HepG2 (cell line): Measurements from ENCODE around the gene PSMD9. TPM values are rescaled to one million over a fixed set of nuclear protein-coding genes. Genes with fewer than 3 reads are reported as not detected.
A peak's percentile ranks its signal among the peaks of the same experiment; 100 is the strongest.

Source experiments
- ASH2L ChIP-seq: fragments of 300-600, 200-600 bp; sonication (generic); IDR thresholded peaks from 2 replicates; pipeline ENCODE4 v1.7.0; 2017; ENCODE audit warnings: low read depth, mild to moderate bottlenecking, moderate library complexity, mixed read lengths, low read length; ENCODE audit not compliant: insufficient read length
- FOXC1 ChIP-seq: sonication (generic); formaldehyde crosslinking; IDR thresholded peaks from 2 replicates; pipeline ENCODE4 v1.8.0; 2022; ENCODE audit warnings: mild to moderate bottlenecking, missing genetic modification reagents, borderline replicate concordance
- GZF1 ChIP-seq: sonication (generic); formaldehyde crosslinking; IDR thresholded peaks from 2 replicates; pipeline ENCODE4 v1.5.1; 2020; ENCODE audit warnings: mild to moderate bottlenecking, missing genetic modification reagents
- HIVEP1 ChIP-seq: sonication (generic); formaldehyde crosslinking; IDR thresholded peaks from 2 replicates; pipeline ENCODE4 v1.4.0; 2020; ENCODE audit warnings: mild to moderate bottlenecking, missing genetic modification reagents
- HNRNPLL ChIP-seq: fragments of 200-400 bp; formaldehyde crosslinking; IDR thresholded peaks from 2 replicates; pipeline ENCODE4 v1.6.1; 2017; ENCODE audit warnings: mild to moderate bottlenecking, low read depth, low read length; ENCODE audit not compliant: poor library complexity, severe bottlenecking
- HOXA3 ChIP-seq: sonication (generic); formaldehyde crosslinking; IDR thresholded peaks from 2 replicates; pipeline ENCODE4 v1.5.0; 2020; ENCODE audit warnings: missing genetic modification reagents
- MED1 ChIP-seq: sonication (generic); formaldehyde crosslinking; IDR thresholded peaks from 2 replicates; pipeline ENCODE4 v1.4.0; 2020; ENCODE audit warnings: missing genetic modification reagents
- MIER3 ChIP-seq: IDR thresholded peaks from 2 replicates; pipeline ENCODE4 v1.6.1; 2016; ENCODE audit warnings: missing compliant biosample characterization, borderline replicate concordance
- MTF2 ChIP-seq: sonication (generic); formaldehyde crosslinking; IDR thresholded peaks from 2 replicates; pipeline ENCODE4 v1.5.0; 2020; ENCODE audit warnings: missing genetic modification reagents, borderline replicate concordance
- MXD4 ChIP-seq: IDR thresholded peaks from 2 replicates; pipeline ENCODE4 v1.6.1; 2016; ENCODE audit warnings: mild to moderate bottlenecking, missing biosample characterization, missing genetic modification reagents
- PAX8 ChIP-seq: sonication (generic); formaldehyde crosslinking; IDR thresholded peaks from 2 replicates; pipeline ENCODE4 v1.8.0; 2022; ENCODE audit warnings: mild to moderate bottlenecking, missing genetic modification reagents, borderline replicate concordance
- POLR2AphosphoS5 ChIP-seq: IDR thresholded peaks from 2 replicates; pipeline ENCODE4 v1.6.1; 2012; ENCODE audit warnings: low read depth, low read length
- SP1 ChIP-seq, 2 experiments: fragments of 450-650 bp in 1 of 2; sonication (generic) in 1 of 2; formaldehyde crosslinking in 1 of 2; IDR thresholded peaks; 2 replicates each; pipeline versions ENCODE4 v1.4.0 to v1.6.1; 2016 to 2020; ENCODE audit warnings: missing genetic modification reagents in 1 of 2
- TEAD3 ChIP-seq: optimal IDR thresholded peaks from 2 replicates; pipeline ENCODE3; 2016; ENCODE audit warnings: borderline replicate concordance
- ZNF138 ChIP-seq: sonication (generic); formaldehyde crosslinking; IDR thresholded peaks from 2 replicates; pipeline ENCODE4 v1.5.0; 2020; ENCODE audit warnings: mild to moderate bottlenecking, low read depth, missing genetic modification reagents
- ZNF232 ChIP-seq: sonication (generic); formaldehyde crosslinking; IDR thresholded peaks from 2 replicates; pipeline ENCODE4 v1.4.0; 2020; ENCODE audit warnings: missing genetic modification reagents, borderline replicate concordance
- ZNF317 ChIP-seq: sonication (generic); formaldehyde crosslinking; IDR thresholded peaks from 2 replicates; pipeline ENCODE4 v1.5.0; 2020; ENCODE audit warnings: mild to moderate bottlenecking, missing genetic modification reagents
- ZNF543 ChIP-seq: sonication (generic); formaldehyde crosslinking; IDR thresholded peaks from 2 replicates; pipeline ENCODE4 v1.4.0; 2020; ENCODE audit warnings: mild to moderate bottlenecking, missing genetic modification reagents
- ZNF607 ChIP-seq: sonication (generic); formaldehyde crosslinking; IDR thresholded peaks from 2 replicates; pipeline ENCODE4 v1.5.1; 2020; ENCODE audit warnings: missing genetic modification reagents, mild to moderate bottlenecking, borderline replicate concordance
- ZNF737 ChIP-seq: sonication (generic); formaldehyde crosslinking; IDR thresholded peaks from 2 replicates; pipeline ENCODE4 v1.5.0; 2020; ENCODE audit warnings: missing genetic modification reagents, mild to moderate bottlenecking, borderline replicate concordance
- ZNF746 ChIP-seq: sonication (generic); formaldehyde crosslinking; IDR thresholded peaks from 2 replicates; pipeline ENCODE4 v1.8.0; 2022; ENCODE audit warnings: mild to moderate bottlenecking, missing genetic modification reagents
- ZNF777 ChIP-seq: sonication (generic); formaldehyde crosslinking; IDR thresholded peaks from 2 replicates; pipeline ENCODE4 v1.4.0; 2020; ENCODE audit warnings: missing genetic modification reagents
- polyA plus RNA-seq, 8 experiments: library from polyadenylated mRNA; depleted of rRNA in 3 of 8; stranded (reverse) in 7 of 8; unstranded in 1 of 8; fragments of >200 nt; fragmentation: Illumina TruSeq in 4 of 8; extraction: Trizol in 4 of 8; gene quantifications; 2 replicates each; pipeline versions ENCODE4 v1.2.1 to v1.2.3, GENCODE V29; 2011 to 2016; ENCODE audit warnings: low read depth in 4 of 8, missing spikeins in 1 of 8, mixed read lengths in 1 of 8; ENCODE audit not compliant: insufficient read depth in 1 of 8
- total RNA-seq, 5 experiments: library from RNA; depleted of rRNA; stranded (reverse); fragments of >200 nt; fragmentation: Illumina TruSeq; extraction: Trizol; gene quantifications; 2 replicates each; pipeline ENCODE4 v1.2.3, GENCODE V29; 2016; ENCODE audit warnings: low read depth in 1 of 5
- TF ChIP-seq, protein P1 (sequence below): sonication (generic); formaldehyde crosslinking; IDR thresholded peaks from 2 replicates; pipeline ENCODE4 v1.4.0; 2020; ENCODE audit warnings: mild to moderate bottlenecking, missing genetic modification reagents
- TF ChIP-seq, protein P2 (sequence below): sonication (generic); formaldehyde crosslinking; IDR thresholded peaks from 2 replicates; pipeline ENCODE4 v1.4.0; 2020; ENCODE audit warnings: mild to moderate bottlenecking, missing genetic modification reagents
- TF ChIP-seq, protein P3 (sequence below): sonication (generic); formaldehyde crosslinking; IDR thresholded peaks from 2 replicates; pipeline ENCODE4 v1.4.0; 2020; ENCODE audit warnings: missing genetic modification reagents
- TF ChIP-seq, protein P4 (sequence below): sonication (generic); formaldehyde crosslinking; IDR thresholded peaks from 2 replicates; pipeline ENCODE4 v1.4.0; 2020; ENCODE audit warnings: missing genetic modification reagents

The PSMD9 gene
- total and polyA plus RNA-seq, 2 of the 13 experiments (the other 11 are each of a cell fraction or from before 2014, with no cell fraction given) = 41.4 to 61.1 TPM

DNA sequence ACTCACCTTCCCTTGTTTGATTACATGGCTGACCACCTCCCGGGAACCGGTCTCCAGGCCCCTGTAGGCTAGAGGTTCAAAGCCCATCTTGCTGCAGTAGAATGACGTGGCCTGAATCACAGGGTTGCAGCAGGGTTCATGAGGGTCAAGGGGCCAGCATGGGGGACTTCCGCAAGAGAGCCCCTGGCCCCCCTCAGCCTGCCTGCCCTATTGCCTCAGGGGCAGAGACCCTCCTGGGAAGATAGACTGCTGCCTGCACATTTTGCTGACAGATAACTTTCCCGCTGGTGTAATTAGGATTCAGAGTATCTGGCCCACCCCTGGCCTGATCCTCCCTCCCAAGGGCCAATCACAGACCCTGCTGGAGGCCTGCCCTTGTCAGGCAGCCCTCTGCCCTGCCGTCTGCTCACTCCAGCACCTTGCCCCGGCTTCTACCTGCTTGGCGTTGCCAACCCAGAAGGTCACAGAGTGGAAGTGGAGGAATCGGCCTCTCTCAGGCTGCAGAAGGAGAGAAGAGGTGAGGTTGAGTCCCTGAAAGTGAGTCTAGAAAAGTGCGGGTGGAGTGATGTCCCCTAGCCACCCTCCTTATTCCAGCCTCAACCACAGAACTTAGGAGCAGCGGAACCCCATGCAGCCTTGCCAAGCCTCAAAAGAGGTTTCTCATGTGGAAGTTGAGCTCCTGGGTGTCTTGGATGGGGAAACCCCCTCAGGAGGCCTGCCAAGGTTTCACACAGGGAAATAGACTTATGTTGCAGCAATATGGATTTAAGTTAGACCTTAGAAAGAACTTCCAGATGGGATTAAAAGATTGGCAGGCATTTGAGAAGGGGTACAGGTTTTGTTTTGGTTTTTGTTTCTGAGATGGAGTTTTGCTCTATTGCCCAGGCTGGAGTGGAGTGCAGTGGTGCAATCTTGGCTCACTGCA is 31.0 kb upstream of the PSMD9 start (continued):
- TF ChIP-seq, protein P1, sequence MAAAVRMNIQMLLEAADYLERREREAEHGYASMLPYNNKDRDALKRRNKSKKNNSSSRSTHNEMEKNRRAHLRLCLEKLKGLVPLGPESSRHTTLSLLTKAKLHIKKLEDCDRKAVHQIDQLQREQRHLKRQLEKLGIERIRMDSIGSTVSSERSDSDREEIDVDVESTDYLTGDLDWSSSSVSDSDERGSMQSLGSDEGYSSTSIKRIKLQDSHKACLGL = no peak
- TF ChIP-seq MTF2 (no peak), ZNF543 (CRISPR knock-in tag) (peak; percentile 88; the same call in 1 of the 2 replicates), ZNF232 (CRISPR knock-in tag) (0 out of 2 replicates have a peak, but pooled peaks have one; percentile 56), ZNF777 (CRISPR knock-in tag) (no peak; the same call in 1 of the 2 replicates), ZNF607 (peak; percentile 31; the same call in 1 of the 2 replicates), SP1 (IDR thresholded peaks at IDR 0.05) (no peak), SP1 (CRISPR knock-in tag; IDR thresholded peaks at IDR 0.05) (no peak), HIVEP1 (CRISPR knock-in tag) (peak; percentile 77), ZNF746 (CRISPR knock-in tag) (no peak), ZNF737 (no peak), MIER3 (CRISPR knock-in tag) (peak; percentile 62; the same call in 1 of the 2 replicates), ASH2L (peak; percentile 40), POLR2AphosphoS5 (peak; percentile 74), MED1 (CRISPR knock-in tag) (peak; percentile 94), FOXC1 (peak; percentile 73), PAX8 (CRISPR knock-in tag) (no peak), ZNF317 (peak; percentile 66), HOXA3 (peak; percentile 91), GZF1 (no peak), HNRNPLL (no peak), MXD4 (CRISPR knock-in tag) (peak; percentile 65), ZNF138 (CRISPR knock-in tag) (no peak), TEAD3 (CRISPR knock-in tag) (peak; percentile 78)
- TF ChIP-seq, protein P2, sequence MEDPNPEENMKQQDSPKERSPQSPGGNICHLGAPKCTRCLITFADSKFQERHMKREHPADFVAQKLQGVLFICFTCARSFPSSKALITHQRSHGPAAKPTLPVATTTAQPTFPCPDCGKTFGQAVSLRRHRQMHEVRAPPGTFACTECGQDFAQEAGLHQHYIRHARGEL = no peak
- TF ChIP-seq, protein P3, sequence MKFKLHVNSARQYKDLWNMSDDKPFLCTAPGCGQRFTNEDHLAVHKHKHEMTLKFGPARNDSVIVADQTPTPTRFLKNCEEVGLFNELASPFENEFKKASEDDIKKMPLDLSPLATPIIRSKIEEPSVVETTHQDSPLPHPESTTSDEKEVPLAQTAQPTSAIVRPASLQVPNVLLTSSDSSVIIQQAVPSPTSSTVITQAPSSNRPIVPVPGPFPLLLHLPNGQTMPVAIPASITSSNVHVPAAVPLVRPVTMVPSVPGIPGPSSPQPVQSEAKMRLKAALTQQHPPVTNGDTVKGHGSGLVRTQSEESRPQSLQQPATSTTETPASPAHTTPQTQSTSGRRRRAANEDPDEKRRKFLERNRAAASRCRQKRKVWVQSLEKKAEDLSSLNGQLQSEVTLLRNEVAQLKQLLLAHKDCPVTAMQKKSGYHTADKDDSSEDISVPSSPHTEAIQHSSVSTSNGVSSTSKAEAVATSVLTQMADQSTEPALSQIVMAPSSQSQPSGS (CRISPR knock-in tag) = peak; percentile 84
- TF ChIP-seq, protein P4, sequence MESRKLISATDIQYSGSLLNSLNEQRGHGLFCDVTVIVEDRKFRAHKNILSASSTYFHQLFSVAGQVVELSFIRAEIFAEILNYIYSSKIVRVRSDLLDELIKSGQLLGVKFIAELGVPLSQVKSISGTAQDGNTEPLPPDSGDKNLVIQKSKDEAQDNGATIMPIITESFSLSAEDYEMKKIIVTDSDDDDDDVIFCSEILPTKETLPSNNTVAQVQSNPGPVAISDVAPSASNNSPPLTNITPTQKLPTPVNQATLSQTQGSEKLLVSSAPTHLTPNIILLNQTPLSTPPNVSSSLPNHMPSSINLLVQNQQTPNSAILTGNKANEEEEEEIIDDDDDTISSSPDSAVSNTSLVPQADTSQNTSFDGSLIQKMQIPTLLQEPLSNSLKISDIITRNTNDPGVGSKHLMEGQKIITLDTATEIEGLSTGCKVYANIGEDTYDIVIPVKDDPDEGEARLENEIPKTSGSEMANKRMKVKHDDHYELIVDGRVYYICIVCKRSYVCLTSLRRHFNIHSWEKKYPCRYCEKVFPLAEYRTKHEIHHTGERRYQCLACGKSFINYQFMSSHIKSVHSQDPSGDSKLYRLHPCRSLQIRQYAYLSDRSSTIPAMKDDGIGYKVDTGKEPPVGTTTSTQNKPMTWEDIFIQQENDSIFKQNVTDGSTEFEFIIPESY (CRISPR knock-in tag) = no peak; the same call in 1 of the 2 replicates
